ENCODE measurements around the gene LIMD2.
A peak's percentile ranks its signal among the peaks of the same experiment; 100 is the strongest.

DNA sequence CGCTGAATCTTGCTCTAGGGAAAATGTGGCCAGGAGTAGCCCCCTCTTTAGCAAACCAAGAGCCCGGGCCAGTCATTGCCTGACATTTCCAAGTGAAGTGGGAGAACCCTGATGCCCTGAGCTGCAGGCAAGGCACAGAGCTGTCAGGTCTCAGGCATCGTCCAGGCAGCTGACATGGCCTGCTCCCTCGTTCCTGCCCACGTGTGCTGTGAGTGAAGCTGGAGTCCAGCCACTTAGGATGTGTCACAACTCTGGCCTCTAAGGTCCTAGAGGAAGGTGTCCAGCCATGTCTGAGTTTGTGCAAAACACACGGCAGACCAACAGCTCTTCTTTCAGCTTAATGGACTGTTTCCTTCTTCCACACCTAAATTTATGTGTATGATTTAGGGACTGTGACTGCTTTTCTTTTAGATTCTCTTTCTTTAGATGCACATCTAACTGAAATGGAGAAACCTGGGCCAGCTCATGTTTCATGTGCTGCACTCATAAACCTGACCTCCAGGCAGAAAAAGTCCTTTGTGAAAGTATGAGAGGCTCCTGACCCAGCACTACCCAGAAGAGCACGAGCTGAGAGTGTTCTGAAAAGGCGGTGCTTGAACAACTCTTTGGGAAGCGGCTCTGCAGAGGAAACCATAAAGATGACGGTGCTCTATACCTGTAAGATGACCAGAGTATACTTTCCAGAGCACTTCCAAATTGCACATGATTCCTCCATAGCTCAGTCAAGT is 14.8 kb upstream of the LIMD2 start:
- TF ChIP-seq POLR2A (IDR thresholded peaks at IDR 0.05; ENCODE audit: low read depth, low read length) (no peak), CTCF (conservative IDR thresholded peaks at IDR 0.05; ENCODE audit: low read depth, low read length) (no peak), BHLHE40 (IDR thresholded peaks at IDR 0.05; ENCODE audit: low read depth, low read length) (0 out of 2 replicates have a peak, but pooled peaks have one; percentile 15), MAZ (IDR thresholded peaks at IDR 0.05; ENCODE audit: borderline replicate concordance, low read depth, low read length) (no peak), NFE2L2 (IDR thresholded peaks at IDR 0.05; ENCODE audit: low read depth, low read length) (no peak), RAD21 (IDR thresholded peaks at IDR 0.05; ENCODE audit: low read length) (no peak), CEBPB (IDR thresholded peaks at IDR 0.05; ENCODE audit: low read depth, low read length) (peak; percentile 60), SMC3 (IDR thresholded peaks at IDR 0.05; ENCODE audit: low read depth, low read length) (no peak), RCOR1 (IDR thresholded peaks at IDR 0.05; ENCODE audit: insufficient replicate concordance, low read length) (no peak), MAFK (IDR thresholded peaks at IDR 0.05; ENCODE audit: low read depth, low read length) (no peak), MXI1 (IDR thresholded peaks at IDR 0.05; ENCODE audit: borderline replicate concordance, low read depth, low read length) (peak; percentile 76), ELK1 (IDR thresholded peaks at IDR 0.05; ENCODE audit: borderline replicate concordance, low read depth, low read length) (no peak)
